Mucosa of descending colon (tissue), 3 donors: ENCODE data around the gene HJURP. TPM values are rescaled to one million over a fixed set of nuclear protein-coding genes. Genes with fewer than 3 reads are reported as not detected.

Experiments used
- ATAC-seq: fragments of 200-7000 bp; cut with Tn5 transposase; one replicate; pipeline ENCODE4 v1.9.1; 2020; ENCODE audit warnings: mild to moderate bottlenecking, moderate library complexity
- DNase-seq, 3 donors: peaks; one replicate each; pipeline ENCODE4 v3.0.0-alpha.2; 2020
- H3K36me3 ChIP-seq: fragments of 200-600 bp; one replicate; pipeline ENCODE4 v1.8.0; 2021; ENCODE audit warnings: low read depth, mild to moderate bottlenecking
- H3K4me1 ChIP-seq: fragments of 200-600 bp; one replicate; pipeline ENCODE4 v1.8.0; 2021; ENCODE audit warnings: low read depth, mild to moderate bottlenecking
- H3K4me3 ChIP-seq: fragments of 200-600 bp; one replicate; pipeline ENCODE4 v1.8.0; 2021; ENCODE audit warnings: mild to moderate bottlenecking
- H3K9me3 ChIP-seq: fragments of 200-600 bp; one replicate; pipeline ENCODE4 v1.8.0; 2021; ENCODE audit warnings: mild to moderate bottlenecking
- CTCF ChIP-seq: fragments of 200-600 bp; IDR thresholded peaks from one replicate; pipeline ENCODE4 v1.8.0; 2022; ENCODE audit warnings: antibody characterized with exemption, mild to moderate bottlenecking
- intact Hi-C, 2 donors: fragments of 100-400 bp; cut with DNase I in 1 of 2; cut with micrococcal nuclease in 1 of 2; formaldehyde crosslinking; loops; one replicate each; pipeline versions ENCODE4 v1.11.0 to v1.11.1; 2022; cut with DNase I, micrococcal nuclease
- total RNA-seq, 3 donors: library from RNA; stranded (reverse); fragmentation: NEBNext Ultra II Directional in 2 of 3; extraction: Animal tissue kit (Norgen Biotek cat#: 25700) in 2 of 3; gene quantifications; one replicate each; pipeline versions ENCODE4 v1.2.1 to v1.2.4, GENCODE V29; 2021 to 2023
- donor health status: DM: no; HTN: no; CAD: no; lungs with moderate emphysema.
- donor health status: DM: no; HTN: no; CAD: no.
- donor health status: DM: no; HTN: yes; CAD: no.

The HJURP gene
- total RNA-seq, 3 donors from 2014 or later = 1.7 to 9.8 (median 3.6) TPM

GRCh38 chr2:233857511-233858141 lies 3.3 kb upstream of the HJURP start:
- intact Hi-C loops = no loop called here
- Histone ChIP-seq H3K4me3 (no peak overlapping the region), H3K36me3 (no peaks in the 10 kb centered on the region), H3K9me3 (no peaks in the 10 kb centered on the region), H3K4me1 (peaks cover 4% of the 10 kb centered on the region)
- TF ChIP-seq CTCF = peak; percentile 67
- ATAC-seq = peak; percentile 57
- peak in 2 of 3 donors; percentile 74 to 77 for DNase-seq

- TF ChIP-seq CTCF = no peak
- H3K9me3 ChIP-seq = no peaks in the 10 kb centered on the region
- H3K4me3 ChIP-seq = no peak overlapping the region
- no peak for DNase-seq
- H3K4me1 ChIP-seq = peaks cover 4% of the 10 kb centered on the region
- H3K36me3 ChIP-seq = no peaks in the 10 kb centered on the region
- intact Hi-C loops = no loop called here
- ATAC-seq = no peak
Observed at GRCh38 chr2:233856184-233856583, 1.8 kb upstream of the HJURP start.

GRCh38 chr2:233855345-233855744 lies 1.0 kb upstream of the HJURP start:
- no peak for TF ChIP-seq CTCF
- Histone ChIP-seq H3K4me3 (no peak overlapping the region), H3K36me3 (no peaks in the 10 kb centered on the region), H3K9me3 (no peaks in the 10 kb centered on the region), H3K4me1 (peaks cover 4% of the 10 kb centered on the region)
- ATAC-seq = no peak
- intact Hi-C loops = no loop called here
- DNase-seq = no peak

- ATAC-seq = peak; percentile 1
- H3K36me3 ChIP-seq = no peaks in the 10 kb centered on the region
- DNase-seq = no peak
- no peak for TF ChIP-seq CTCF
- peaks cover 4% of the 10 kb centered on the region for H3K4me1 ChIP-seq
- H3K9me3 ChIP-seq = no peaks in the 10 kb centered on the region
- intact Hi-C loops = no loop called here
- peak overlapping the region; percentile 45 for H3K4me3 ChIP-seq
Observed at GRCh38 chr2:233853883-233854240, 473 bp downstream of the HJURP start.

- no peak for ATAC-seq
- no peak for DNase-seq
- no peaks in the 10 kb centered on the region for H3K9me3 ChIP-seq
- no peaks in the 10 kb centered on the region for H3K36me3 ChIP-seq
- H3K4me1 ChIP-seq = peaks cover 4% of the 10 kb centered on the region
- intact Hi-C loops = no loop called here
- H3K4me3 ChIP-seq = no peak overlapping the region
- no peak for TF ChIP-seq CTCF
Observed at GRCh38 chr2:233853353-233853752, 982 bp downstream of the HJURP start.

GRCh38 chr2:233852056-233852455 lies 2.3 kb downstream of the HJURP start:
- no peak for TF ChIP-seq CTCF
- intact Hi-C loops = no loop called here
- Histone ChIP-seq H3K9me3 (no peaks in the 10 kb centered on the region), H3K36me3 (no peaks in the 10 kb centered on the region), H3K4me3 (no peak overlapping the region), H3K4me1 (peaks cover 4% of the 10 kb centered on the region)
- ATAC-seq (no peak), DNase-seq (no peak)
